HG02759 (cell line): ENCODE data around the gene WNT9B.

Experiments used
- ATAC-seq: cut with Tn5 transposase; IDR thresholded peaks from one replicate; pipeline ENCODE4 v1.9.1; 2021; ENCODE audit warnings: mild to moderate bottlenecking, moderate library complexity; ENCODE audit not compliant: unreplicated experiment

Gene WNT9B

GRCh38 chr17:46851029-46851741, at the start of gene WNT9B:
WNT9B (plus strand) TSS chr17:46851583; CDS start chr17:46851639, 56 bp downstream.
- no peak for ATAC-seq

GRCh38 chr17:46802800-46803199, 48.6 kb upstream of the WNT9B start:
- ATAC-seq, result no peak

GRCh38 chr17:46803544-46803943, 47.8 kb upstream of the WNT9B start:
- ATAC-seq, result no peak

- no peak for ATAC-seq
Measured at GRCh38 chr17:46805771-46806170, 45.6 kb upstream of the WNT9B start.

GRCh38 chr17:46809110-46809571, 42.2 kb upstream of the WNT9B start:
- ATAC-seq, result no peak

- no peak for ATAC-seq
Measured at GRCh38 chr17:46810837-46811236, 40.5 kb upstream of the WNT9B start.

- no peak for ATAC-seq
Measured at GRCh38 chr17:46811978-46812583, 39.3 kb upstream of the WNT9B start.

- no peak for ATAC-seq
Measured at GRCh38 chr17:46812624-46813318, 38.6 kb upstream of the WNT9B start.

- ATAC-seq, result no peak
Measured at GRCh38 chr17:46813920-46814319, 37.5 kb upstream of the WNT9B start.

- no peak for ATAC-seq
Measured at GRCh38 chr17:46814446-46814845, 36.9 kb upstream of the WNT9B start.

GRCh38 chr17:46815474-46816353, 35.7 kb upstream of the WNT9B start:
- no peak for ATAC-seq

- ATAC-seq, result no peak
Measured at GRCh38 chr17:46817151-46817900, 34.1 kb upstream of the WNT9B start.

GRCh38 chr17:46817901-46818209, 33.5 kb upstream of the WNT9B start:
- no peak for ATAC-seq

- no peak for ATAC-seq
Measured at GRCh38 chr17:46818316-46818928, 33.0 kb upstream of the WNT9B start, which contains the start of gene WNT3. WNT3 (minus strand) TSS chr17:46818692; CDS start chr17:46818597, 95 bp downstream.

- no peak for ATAC-seq
Measured at GRCh38 chr17:46818929-46819859, 32.2 kb upstream of the WNT9B start.

GRCh38 chr17:46819906-46820351, 31.5 kb upstream of the WNT9B start:
- ATAC-seq, result no peak

GRCh38 chr17:46820592-46821450, 30.6 kb upstream of the WNT9B start:
- no peak for ATAC-seq
